ENCODE data around the gene SERPINB3.
"Not testable (repeated sequence)": the region's sequence is repeated elsewhere in the genome, so short reads cannot be mapped to it uniquely, and the experiment has no call there.

The SERPINB3 gene

DNA sequence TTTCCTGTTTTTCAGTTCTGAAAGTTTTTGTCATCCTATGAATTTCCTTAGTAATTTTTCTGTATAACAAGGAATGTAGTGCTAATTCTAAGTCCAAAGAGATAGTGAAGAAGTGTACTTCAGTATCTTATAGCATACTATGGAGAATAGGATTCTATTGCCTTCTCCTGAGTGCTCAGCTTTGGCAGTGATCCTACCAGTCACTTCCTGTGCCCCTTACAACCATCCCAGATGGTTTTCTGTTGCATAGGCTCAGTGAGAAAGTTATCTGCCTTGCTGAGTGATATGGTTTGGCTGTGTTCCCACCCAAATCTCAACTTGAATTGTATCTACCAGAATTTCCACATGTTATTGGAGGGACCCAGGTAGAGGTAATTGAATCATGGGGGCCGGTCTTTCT lies 17.0 kb downstream of the SERPINB3 start:
- DNase-seq, result not testable (repeated sequence)

DNA sequence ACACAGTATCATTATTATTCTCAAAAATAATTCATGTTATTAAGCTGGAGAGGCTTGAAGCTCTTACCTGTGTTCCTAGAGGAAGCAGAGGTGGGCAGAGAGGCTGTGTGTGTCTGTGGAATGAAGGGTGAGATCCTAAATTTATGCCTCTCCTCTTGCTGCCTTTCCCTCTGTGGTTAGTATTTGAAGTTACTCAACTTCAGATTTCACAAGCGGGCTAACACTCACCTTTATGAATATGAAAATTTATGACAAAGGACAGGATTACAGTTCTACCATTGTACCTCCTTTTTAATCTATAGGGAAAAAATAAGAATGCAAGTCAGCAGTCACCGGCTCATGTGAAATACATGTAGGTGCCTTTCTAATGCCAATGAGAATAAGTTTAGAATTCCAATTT lies 17.6 kb downstream of the SERPINB3 start, which contains the start of gene SERPINB4:
TSS of gene SERPINB4 (minus strand) at position 115 of the 400 bp plus-strand sequence. CDS start 679 bp downstream, outside the sequence.
- DNase-seq, result not testable (repeated sequence)

DNA sequence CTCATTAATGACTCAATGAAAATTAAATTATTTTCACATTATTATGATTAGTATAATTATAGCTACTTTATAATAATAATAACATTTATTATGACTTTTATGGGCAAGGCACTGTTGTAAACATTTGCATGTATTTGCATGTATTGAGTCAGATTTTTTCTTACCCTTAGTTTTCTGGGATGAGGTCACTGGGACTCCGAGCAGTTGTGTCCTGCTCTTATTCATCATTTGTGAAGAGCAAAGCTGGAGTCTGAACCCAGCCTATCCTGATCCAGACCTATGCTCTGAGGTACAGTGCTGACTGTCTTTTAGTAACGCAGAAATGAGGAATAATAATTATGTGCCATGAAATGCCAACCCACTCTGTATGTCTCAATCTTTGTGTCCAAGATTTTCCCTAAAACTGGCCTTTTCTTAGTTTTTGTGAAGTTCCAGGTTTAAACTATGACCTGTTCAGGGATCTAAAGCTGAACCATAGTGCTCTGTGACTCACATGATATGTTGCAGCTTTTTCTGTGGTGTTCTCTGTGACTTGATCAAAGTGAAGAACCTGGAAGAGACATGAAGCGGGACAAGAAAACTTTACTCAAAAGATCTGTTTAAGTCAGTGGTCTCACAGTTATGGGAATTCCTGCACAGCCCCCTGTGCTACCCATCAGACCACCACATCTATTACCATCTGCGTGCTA lies 18.9 kb downstream of the SERPINB3 start:
- DNase-seq, result not testable (repeated sequence)

- not testable (repeated sequence) for DNase-seq
Observed at GRCh38 chr18:63641157-63641680, 20.5 kb downstream of the SERPINB3 start.

GRCh38 chr18:63637703-63638102 lies 24.0 kb downstream of the SERPINB3 start:
- DNase-seq, result no peak

DNA sequence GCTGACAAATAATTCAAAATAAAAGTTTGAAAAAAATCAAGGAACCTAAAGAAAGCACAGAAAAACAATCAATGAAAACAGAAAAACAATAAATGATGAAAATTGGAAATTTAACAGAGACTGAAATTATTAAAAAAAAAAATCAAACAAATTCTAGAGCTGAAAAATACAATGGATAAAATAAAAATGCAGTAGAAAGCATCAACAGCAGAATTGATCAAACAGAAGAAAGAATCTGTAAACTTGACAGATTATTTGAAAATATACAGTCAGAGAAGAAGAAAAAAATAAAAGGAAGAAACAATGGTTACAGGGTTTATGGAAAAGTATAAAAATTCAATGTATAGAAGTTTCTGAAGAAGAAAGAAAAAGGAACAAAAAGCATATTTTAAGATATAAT lies 33.9 kb downstream of the SERPINB3 start:
- DNase-seq, result no peak

GRCh38 chr18:63626431-63626830 lies 35.3 kb downstream of the SERPINB3 start:
- no peak for DNase-seq

- no peak for DNase-seq
Observed at GRCh38 chr18:63624863-63625262, 36.8 kb downstream of the SERPINB3 start.

DNA sequence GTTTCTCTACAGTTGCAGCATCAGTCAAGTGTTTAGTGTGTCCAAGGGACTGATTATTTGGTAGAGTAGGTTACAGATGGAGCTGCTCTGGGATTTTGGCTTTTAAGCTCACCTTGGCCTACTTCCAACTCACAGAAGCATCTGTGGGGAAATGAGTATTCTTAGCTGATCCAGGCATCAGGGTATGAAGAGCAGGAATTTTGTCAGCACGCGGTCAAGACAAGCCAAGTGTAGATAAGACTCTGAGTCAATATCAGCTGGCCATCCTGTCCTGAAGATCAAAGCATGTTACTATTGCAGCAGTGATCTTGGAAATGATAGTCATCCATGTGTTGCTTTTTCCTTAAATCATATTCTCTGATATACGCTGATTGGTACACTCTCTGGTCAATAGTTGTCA lies 42.0 kb downstream of the SERPINB3 start:
- DNase-seq, result no peak

GRCh38 chr18:63617915-63618234 lies 43.8 kb downstream of the SERPINB3 start:
- DNase-seq, result no peak

GRCh38 chr18:63617049-63617914 lies 44.4 kb downstream of the SERPINB3 start:
- DNase-seq, result no peak

DNA sequence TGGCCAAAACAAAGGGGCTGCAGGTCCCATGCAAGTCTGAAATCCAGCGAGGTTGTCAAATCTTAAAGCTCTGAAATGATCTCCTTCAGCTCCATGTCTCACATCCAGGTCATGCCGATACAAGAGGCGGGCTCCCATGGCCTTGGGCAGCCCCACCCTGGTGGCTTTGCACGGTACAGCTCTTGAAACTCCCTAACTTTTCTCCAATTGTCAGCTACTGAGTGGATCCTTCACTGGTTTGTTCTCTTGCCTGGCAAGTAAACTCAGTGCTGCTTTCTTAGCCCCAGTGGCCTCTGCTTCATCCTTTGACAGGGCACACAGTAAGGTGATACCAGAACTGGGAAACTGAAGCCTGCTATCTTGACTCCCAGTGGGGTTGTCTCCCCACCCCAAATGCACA lies 48.3 kb downstream of the SERPINB3 start:
- no peak for DNase-seq

DNA sequence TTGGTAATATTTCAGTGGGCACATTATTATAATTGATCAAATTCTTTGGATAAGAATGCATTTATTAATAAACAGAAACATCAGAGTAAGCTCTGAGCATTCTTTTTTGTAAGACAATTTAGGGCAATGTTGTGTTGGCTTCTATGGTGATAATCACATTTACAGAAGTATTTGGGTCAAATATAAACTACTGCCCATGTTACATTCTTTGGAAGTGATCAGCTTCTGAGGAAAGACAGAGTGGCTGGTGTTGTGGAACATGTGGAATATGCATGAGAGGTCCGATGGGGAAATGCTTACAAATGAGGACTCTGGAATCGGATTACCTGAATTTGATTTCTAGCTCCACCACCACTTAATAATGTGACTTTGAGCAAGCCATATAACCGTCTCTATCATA lies 55.2 kb downstream of the SERPINB3 start:
- DNase-seq, result no peak
